HUDEP-2 (cell line): Measurements from ENCODE around the gene GPRC5D.

Source experiments
- DNase-seq, 76 experiments: peaks; one replicate each; lab custom pipeline; 2025; ENCODE audit not compliant: unreplicated experiment in 76 of 76; lab: John Stamatoyannopoulos, UW

GPRC5D gene

GRCh38 chr12:12912711-12913110 lies 39.3 kb downstream of the GPRC5D start:
- DNase-seq, result no peak

GRCh38 chr12:12909995-12910420 lies 42.0 kb downstream of the GPRC5D start:
- no peak for DNase-seq

DNA sequence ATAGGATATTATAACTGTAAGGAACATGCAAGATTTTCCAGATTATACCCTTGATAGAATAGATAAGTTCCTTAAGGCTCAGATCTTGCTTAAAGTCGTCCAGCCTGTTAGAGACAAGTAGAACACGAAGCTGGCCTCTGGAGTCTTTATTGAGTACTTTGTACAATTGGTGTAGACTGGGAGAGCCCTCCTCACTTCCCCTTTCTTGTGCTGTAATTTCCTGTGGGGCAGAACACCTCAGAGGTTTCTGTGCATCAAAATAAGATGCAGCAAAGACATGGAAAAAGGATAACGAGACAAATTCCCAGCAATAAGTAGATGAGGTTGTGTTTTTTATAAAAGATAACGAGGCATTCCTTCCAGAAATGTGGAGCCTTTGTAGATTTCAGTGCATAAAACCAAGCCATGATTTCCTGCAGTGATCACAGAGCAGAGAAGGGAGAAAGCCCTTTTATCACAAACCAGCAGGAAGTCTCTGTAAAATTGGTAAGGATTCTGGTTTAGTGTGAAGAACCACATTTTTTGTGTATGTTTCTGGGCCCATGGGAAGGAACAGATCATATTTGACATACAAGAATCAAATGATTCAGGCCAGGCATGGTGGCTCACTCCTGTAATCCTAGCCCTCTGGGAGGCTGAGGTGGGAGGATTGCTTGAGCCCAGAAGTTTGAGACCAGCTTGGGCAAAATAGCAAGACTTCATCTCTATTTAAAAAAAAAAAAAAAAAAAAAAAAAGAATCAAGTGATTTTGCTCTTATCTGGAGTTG lies 42.6 kb downstream of the GPRC5D start:
- DNase-seq, result no peak

DNA sequence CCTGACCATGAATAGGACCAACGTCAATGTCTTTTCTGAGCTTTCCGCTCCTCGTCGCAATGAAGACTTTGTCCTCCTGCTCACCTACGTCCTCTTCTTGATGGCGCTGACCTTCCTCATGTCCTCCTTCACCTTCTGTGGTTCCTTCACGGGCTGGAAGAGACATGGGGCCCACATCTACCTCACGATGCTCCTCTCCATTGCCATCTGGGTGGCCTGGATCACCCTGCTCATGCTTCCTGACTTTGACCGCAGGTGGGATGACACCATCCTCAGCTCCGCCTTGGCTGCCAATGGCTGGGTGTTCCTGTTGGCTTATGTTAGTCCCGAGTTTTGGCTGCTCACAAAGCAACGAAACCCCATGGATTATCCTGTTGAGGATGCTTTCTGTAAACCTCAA lies 43.3 kb downstream of the GPRC5D start:
- DNase-seq, result no peak

- no peak for DNase-seq
Observed at GRCh38 chr12:12908252-12908651, 43.7 kb downstream of the GPRC5D start.

DNA sequence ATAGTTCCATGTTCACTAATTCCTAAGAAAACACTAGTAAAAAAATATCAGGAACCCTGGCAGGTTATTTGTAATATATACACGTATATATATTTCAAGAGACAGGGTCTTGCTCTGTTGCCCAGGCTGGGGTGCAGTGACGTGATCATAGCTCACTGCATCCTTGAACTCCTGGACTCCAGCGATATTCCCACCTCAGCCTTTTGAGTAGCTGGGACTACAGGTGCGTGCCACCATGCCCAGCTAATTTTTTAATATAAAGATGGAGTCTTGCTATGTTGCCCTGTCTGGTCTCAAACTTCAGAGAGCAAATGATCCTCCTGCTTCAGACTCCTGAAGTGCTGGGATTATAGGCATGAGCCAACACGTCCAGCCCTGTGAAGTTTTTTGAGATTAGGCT lies 44.4 kb downstream of the GPRC5D start:
- DNase-seq, result no peak

GRCh38 chr12:12903642-12904609 lies 48.0 kb downstream of the GPRC5D start:
- no peak for DNase-seq

DNA sequence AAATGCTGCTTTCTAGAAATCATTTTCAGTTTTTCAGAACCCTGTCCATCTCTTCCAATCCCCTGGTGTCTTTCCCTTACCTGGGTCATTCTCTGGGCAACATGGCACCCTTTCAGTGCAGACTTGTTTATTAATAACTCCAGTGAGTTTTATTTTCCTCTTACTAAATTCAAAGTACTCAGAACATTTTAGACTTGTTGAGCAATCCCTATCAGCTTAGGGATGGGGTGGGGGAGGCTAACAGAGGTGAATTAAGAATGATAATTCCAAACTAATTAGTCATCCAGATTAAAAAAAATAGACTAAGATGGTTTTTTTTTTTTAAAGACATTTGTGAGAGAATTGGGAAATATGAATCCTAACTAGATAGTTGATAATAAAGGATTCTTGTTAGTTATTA lies 49.9 kb downstream of the GPRC5D start:
- DNase-seq, result no peak

GRCh38 chr12:12901158-12901791 lies 50.7 kb downstream of the GPRC5D start:
- no peak for DNase-seq

DNA sequence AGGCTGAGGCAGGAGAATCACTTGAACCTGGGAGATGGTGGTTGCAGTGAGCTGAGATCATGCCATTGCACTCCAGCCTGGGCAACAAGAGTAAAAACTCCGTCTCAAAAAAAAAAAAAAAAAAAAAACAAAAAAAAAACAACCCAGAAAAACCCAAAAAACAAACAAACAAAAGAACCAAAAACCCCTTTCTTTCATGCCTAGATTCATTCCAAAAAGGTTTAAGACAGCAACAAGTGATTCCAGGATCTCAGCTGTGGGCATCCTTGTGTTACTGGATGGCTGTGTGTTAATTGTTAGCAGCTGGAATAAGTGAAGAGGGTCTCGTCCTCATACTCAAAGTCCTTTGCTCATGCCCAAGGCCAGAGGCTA lies 51.2 kb downstream of the GPRC5D start:
- no peak for DNase-seq

DNA sequence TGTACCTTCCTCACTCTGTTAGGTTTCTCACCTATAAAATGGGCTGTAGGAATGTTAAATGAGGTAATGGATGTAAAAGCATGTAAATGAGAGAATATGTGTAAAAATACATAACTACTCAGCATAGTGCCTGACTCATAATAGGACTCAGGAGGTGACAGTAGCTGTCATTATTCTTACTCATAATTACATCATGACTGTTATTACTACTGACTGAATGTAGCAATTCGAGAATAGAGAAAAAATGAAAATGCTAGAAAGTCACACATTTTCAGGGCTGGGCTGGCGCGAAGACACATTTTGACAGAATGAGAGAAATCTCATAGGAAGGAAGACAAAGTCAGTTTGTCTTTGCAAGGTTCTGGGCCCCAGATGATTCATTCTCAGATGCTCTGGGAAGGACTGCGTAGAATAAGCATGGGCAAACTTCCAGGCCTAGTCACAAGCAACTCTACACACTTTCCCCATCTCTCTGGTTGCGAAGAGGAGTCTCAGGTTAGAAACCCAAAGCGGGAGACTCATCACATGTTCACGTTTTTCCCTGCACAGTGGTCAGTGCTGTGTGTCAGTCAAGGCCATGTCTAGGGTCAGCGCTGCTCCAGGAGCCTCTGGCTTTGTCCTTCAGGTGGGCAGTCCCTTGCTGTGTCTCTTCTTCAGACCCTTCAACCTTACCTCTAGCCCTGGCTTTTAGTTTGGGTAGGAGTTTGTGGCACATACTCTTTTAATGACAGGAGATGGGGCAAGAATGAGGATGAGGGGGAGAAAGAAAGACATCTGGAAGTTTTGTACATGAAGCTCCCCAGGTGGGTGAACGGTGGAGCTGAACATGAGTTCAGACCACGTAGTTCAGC lies 52.2 kb downstream of the GPRC5D start:
- DNase-seq, result peak in 3 of 76 experiments; percentile 11 to 23 (median 16)

GRCh38 chr12:12898911-12899511 lies 53.0 kb downstream of the GPRC5D start:
- no peak for DNase-seq

GRCh38 chr12:12898136-12898717 lies 53.7 kb downstream of the GPRC5D start:
- no peak for DNase-seq

DNA sequence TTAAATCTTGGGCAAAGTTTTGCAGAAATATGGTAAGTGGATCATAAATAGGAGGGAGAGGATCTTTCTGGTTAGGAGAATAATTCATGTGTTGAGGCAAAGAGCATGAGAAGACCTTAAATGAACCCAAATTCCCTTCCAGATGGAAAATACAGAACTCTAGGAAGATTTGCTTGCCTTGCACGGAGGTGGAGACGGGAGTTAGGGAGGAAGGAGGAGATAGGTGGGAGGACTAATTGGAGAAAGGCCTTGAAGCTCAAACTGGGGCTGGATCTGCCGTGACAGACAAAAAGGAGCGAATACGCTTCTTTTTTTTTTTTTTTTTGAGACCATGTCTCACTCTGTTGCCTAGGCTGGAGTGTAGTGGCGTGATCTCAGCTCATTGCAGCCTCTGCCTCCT lies 54.7 kb downstream of the GPRC5D start:
- no peak for DNase-seq

- no peak for DNase-seq
Observed at GRCh38 chr12:12896260-12896659, 55.7 kb downstream of the GPRC5D start.

DNA sequence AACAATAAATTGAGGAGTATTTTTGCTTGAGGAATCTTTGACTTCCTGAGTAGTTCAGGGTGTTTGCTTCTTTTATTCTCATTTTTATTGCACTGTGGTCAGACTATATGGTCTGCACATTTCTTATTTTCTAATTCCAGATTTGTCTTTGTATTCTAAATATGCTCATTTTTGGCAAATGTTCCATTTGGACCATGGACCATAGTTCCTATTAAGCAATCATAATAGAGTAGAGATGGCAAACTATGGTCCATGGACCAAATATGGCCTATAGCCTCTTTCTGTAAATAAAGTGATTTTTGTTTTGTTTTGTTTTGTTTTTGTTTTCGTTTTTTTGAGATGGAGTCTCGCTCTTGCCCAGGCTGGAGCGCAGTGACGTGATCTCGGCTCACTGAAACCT lies 58.5 kb downstream of the GPRC5D start:
- no peak for DNase-seq

DNA sequence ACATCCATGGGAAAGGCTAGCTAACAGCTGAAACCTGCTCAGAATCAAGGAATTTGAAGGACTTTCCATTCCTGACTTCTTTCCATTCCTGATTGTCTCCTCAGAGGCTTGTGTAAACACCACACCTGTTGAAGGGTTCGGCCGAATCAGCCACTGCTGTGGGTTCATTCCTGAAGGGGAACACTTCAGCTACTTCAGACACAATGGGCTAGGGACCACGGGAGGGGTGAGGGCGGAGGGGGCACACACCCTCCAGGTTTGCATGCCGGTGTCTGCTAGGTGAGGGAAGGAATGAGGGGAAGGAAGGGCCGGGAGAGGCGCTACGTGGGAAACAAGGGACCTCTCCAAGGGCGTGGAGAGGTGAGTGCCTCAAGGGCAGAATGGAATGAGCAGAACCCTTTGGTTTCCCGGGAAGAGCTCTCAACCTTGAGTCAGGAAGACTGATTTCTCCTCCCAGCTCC lies 59.3 kb downstream of the GPRC5D start:
- DNase-seq, result no peak

DNA sequence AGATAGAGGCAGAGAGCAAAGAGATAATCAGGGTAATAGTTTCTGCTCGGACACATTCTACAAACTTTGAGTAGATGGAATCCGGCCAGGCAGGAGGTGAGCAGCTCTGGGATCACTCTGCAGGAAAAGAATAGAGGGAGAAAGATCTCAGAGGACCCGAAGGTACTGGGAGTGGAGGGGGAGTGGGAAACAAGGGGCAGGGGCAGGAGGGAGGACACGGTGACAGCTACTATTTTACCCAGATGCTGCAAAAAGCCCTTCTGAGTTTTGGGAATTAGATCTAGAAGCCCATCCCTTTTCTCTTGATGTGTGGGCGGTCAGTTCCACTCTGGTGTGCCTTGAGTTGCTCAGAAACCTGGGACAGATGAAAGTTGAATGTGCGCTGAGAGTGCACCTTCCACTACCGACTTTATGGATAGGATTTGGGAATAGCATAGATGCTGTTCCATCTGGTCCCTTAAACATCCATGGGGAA lies 60.1 kb downstream of the GPRC5D start:
- DNase-seq, result no peak
